HFFc6 (cell line): Measurements from ENCODE around the gene ANGPTL2. TPM values are rescaled to one million over a fixed set of nuclear protein-coding genes. Genes with fewer than 3 reads are reported as not detected.

Experiments used
- DNase-seq: peaks from one replicate; pipeline ENCODE4 v3.0.0-alpha.2; 2018
- H3K27ac Mint-ChIP-seq: 2 replicates; pipeline ENCODE4 v1.8.0; 2020; ENCODE audit warnings: mild to moderate bottlenecking, mixed read lengths
- H3K27me3 Mint-ChIP-seq: 2 replicates; pipeline ENCODE4 v1.8.0; 2021; ENCODE audit warnings: mild to moderate bottlenecking, moderate library complexity, mixed read lengths; ENCODE audit not compliant: insufficient read depth
- H3K36me3 Mint-ChIP-seq: 2 replicates; pipeline ENCODE4 v1.8.0; 2021; ENCODE audit warnings: low read depth, mixed read lengths
- H3K4me1 Mint-ChIP-seq: 2 replicates; pipeline ENCODE4 v1.8.0; 2020; ENCODE audit warnings: low read depth, mixed read lengths
- H3K4me3 Mint-ChIP-seq: 2 replicates; pipeline ENCODE4 v1.8.0; 2020; ENCODE audit warnings: mild to moderate bottlenecking, moderate library complexity, mixed read lengths
- H3K9me3 Mint-ChIP-seq: 2 replicates; pipeline ENCODE4 v1.8.0; 2020; ENCODE audit warnings: mild to moderate bottlenecking, mixed read lengths
- CTCF ChIP-seq: fragments of 200-600 bp; sonication (generic); IDR thresholded peaks from 2 replicates; pipeline ENCODE4 v1.5.0; 2021; ENCODE audit warnings: antibody characterized with exemption, mild to moderate bottlenecking
- total RNA-seq, 6 experiments: library from RNA; stranded (reverse); fragmentation: NEBNext Ultra II Directional; extraction: Animal tissue kit (Norgen Biotek cat#: 25700); gene quantifications; 2 replicates in 1 of 6; 3 replicates in 5 of 6; pipeline ENCODE4 v1.2.3, GENCODE V29; 2021

ANGPTL2 gene
- total RNA-seq, 6 experiments from 2014 or later = 15.0 to 20.9 (median 19.4) TPM

DNA sequence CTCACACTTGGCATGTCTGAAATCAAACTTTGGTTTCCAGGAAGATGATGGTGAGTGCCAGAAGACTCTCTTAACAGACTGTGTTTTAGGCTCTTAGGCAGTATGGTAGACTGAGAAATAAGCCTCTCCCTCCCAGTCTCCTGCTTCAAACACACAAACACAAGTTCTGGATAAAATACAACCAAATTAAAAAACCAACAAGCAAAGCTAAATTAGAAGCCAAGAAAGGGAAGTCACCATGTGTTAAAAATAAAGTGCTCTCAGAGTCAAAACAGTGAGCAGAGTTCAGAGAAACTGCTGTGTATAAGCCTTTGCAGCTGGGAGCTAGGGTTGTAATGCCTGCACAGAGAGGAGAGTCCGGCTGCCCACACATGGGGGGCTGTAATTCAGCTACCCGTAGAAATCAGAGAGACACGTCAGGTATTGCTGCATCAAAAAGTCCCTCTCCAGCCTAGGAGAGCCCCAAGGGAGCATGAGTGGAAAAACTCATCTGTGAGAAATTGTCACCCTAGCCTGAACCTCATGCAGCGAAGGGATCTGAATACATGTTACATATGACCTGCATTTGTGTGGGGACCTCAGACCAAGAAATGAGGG, 62.6 kb downstream of the ANGPTL2 start:
- no peaks in the 10 kb centered on the region for H3K36me3 Mint-ChIP-seq
- H3K27me3 Mint-ChIP-seq = no peaks in the 10 kb centered on the region; the same call in 1 of the 2 replicates
- no peak overlapping the region for H3K4me3 Mint-ChIP-seq
- no peak for DNase-seq
- peaks cover 15% of the 10 kb centered on the region for H3K4me1 Mint-ChIP-seq
- H3K27ac Mint-ChIP-seq = no peak overlapping the region
- H3K9me3 Mint-ChIP-seq = no peaks in the 10 kb centered on the region
- no peak for TF ChIP-seq CTCF

DNA sequence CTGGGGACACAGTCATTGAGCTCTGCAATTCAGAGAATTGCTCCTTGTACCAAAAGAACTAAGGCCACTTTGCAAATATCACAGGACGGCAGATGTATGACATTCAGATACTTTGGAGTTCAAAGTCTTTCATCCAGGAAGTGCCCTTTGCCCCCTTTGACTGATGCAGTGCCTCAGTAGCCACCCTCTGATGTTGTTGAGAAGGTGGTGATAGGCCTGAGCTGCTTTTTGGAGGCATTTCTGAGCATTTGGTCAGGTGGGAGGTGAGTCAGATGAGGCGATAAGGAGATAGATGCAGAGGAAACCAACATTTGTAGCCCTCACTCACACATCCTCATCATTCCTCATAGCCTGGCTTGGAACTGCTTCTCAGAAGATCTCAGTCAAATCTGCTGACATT, 63.4 kb downstream of the ANGPTL2 start:
- no peak for DNase-seq
- Mint-ChIP-seq H3K4me1 (peaks cover 15% of the 10 kb centered on the region), H3K27ac (no peak overlapping the region), H3K9me3 (no peaks in the 10 kb centered on the region), H3K27me3 (peaks cover 1% of the 10 kb centered on the region), H3K4me3 (no peak overlapping the region), H3K36me3 (no peaks in the 10 kb centered on the region)
- no peak for TF ChIP-seq CTCF

- no peaks in the 10 kb centered on the region for H3K9me3 Mint-ChIP-seq
- H3K4me1 Mint-ChIP-seq = peaks cover 15% of the 10 kb centered on the region
- H3K27ac Mint-ChIP-seq = no peak overlapping the region
These were observed 63.8 kb downstream of the ANGPTL2 start for GRCh38 chr9:127058645-127059021.

DNA sequence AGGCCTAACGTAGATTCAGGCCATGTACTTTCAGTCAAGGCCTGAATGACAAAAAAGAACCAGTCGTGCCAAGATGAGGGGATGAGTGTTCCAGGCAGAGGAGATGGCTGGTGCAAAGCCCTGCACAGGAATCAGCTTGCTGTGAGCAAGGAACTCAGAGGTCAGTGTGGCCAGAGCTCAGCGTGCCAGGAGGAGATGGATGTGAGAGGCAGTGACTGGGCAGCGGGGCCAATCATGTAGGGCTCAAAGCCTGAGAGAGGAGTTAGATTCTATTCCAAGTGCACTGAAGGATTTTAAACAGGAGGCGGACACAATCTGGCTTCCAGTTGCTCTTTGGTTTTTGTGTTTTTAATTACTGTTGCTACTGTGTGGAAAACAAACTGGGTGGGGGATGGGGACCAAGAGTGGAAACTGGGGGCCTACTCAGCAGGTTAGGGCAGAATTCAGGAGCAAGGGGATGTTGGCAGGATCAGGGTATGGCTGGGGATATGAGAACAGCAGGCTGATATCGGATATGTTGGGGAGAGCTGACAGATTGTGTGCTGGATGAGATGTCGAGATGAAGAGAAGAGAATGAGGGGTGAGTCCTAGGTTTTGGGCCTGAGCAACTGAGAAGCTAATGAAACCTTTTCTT, 64.3 kb downstream of the ANGPTL2 start:
- peaks cover 15% of the 10 kb centered on the region for H3K4me1 Mint-ChIP-seq
- H3K9me3 Mint-ChIP-seq = no peaks in the 10 kb centered on the region
- no peak overlapping the region for H3K27ac Mint-ChIP-seq
- no peaks in the 10 kb centered on the region for H3K36me3 Mint-ChIP-seq
- no peak overlapping the region for H3K4me3 Mint-ChIP-seq
- DNase-seq = no peak
- TF ChIP-seq CTCF = no peak
- H3K27me3 Mint-ChIP-seq = peaks cover 1% of the 10 kb centered on the region

More at GRCh38 chr9:127058645-127059021, 63.8 kb downstream of the ANGPTL2 start:
- Mint-ChIP-seq H3K4me3 (no peak overlapping the region), H3K27me3 (peaks cover 1% of the 10 kb centered on the region), H3K36me3 (no peaks in the 10 kb centered on the region)
- TF ChIP-seq CTCF = no peak
- no peak for DNase-seq

DNA sequence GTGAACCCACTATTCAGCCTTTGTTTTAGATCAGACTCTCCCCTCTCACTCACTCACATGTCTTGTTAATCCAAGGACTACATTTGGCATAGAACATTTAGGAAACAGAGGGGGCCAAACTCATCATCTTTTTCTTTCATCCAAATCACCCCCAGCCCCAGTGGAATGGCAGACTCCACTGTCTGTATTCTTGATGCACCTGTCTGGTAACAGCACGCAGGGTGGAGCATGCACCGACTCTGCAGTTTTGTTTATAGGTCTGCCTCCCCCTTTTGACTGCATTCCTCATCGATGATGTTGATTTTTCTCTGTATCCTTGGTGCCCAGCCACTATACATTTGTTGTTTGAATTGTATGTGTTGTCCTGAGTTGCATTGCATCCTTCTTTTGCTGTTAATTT, 66.0 kb downstream of the ANGPTL2 start:
- TF ChIP-seq CTCF = no peak
- no peak for DNase-seq
- Mint-ChIP-seq H3K27me3 (peaks cover 1% of the 10 kb centered on the region), H3K4me1 (peaks cover 15% of the 10 kb centered on the region), H3K4me3 (no peak overlapping the region), H3K9me3 (no peaks in the 10 kb centered on the region), H3K36me3 (no peaks in the 10 kb centered on the region), H3K27ac (no peak overlapping the region)
